GM21515 (cell line): ENCODE data around the gene ENOSF1.

Experiments
- ATAC-seq: cut with Tn5 transposase; IDR thresholded peaks from one replicate; pipeline ENCODE4 v1.9.1; 2021; ENCODE audit not compliant: unreplicated experiment

ENOSF1 gene

DNA sequence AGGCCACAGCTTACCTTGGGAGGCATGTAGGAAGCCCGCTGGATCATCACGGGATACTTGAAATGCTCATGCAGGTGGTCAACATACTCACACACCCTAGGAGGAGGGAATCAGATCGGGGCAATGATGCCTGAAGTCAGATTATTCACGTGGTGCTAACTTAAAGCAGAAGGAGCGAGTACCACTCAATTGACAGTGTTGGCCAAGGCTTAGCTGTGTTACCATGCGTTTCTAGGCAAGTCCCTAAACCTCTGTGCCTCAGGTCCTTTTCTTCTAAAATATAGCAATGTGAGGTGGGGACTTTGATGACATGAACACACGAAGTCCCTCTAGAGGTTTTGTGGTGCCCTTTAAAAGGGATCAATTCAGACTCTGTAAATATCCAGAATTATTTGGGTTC lies 37.1 kb downstream of the ENOSF1 start:
- ATAC-seq: no peak

DNA sequence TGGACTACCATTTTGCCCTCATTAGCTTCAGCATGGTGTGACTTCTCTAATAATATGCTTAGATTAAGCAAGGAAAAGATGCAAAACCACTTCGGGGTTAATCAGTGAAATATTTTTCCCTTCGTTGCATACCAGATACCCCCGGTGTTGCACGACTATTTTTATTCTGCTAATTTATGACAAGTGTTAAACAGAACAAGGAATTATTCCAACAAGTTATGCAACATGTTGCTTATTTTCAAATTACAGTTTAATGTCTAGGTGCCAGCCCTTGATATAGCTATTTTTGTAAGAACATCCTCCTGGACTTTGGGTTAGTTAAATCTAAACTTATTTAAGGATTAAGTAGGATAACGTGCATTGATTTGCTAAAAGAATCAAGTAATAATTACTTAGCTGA lies 38.7 kb downstream of the ENOSF1 start:
- no peak for ATAC-seq

DNA sequence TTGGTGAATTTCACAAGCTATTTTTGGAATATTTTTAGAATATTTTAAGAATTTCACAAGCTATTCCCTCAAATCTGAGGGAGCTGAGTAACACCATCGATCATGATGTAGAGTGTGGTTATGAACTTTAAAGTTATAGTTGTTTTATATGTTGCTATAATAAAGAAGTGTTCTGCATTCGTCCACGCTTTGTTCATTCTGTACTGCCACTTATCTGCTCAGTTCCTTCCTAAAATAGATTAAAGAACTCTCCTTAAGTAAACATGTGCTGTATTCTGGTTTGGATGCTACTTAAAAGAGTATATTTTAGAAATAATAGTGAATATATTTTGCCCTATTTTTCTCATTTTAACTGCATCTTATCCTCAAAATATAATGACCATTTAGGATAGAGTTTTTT lies 39.1 kb downstream of the ENOSF1 start:
- ATAC-seq: no peak

DNA sequence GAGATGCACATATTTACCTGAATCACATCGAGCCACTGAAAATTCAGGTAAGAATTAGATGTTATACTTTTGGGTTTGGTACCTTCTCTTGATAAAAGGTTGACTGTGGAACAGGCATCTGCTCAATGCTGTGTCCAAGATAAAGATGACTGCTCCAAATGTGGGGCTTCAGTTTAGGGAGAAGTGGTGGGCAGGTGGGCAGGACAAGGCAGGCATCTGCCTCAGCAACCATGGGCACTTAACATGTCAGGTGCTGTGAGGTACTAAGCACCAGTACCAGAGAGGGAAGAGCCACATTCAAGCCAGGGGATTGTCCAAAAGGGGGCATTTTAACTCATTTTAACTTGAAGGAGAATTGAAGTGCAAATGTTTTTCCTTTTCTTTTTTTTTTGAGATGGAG lies 41.0 kb downstream of the ENOSF1 start:
- no peak for ATAC-seq

DNA sequence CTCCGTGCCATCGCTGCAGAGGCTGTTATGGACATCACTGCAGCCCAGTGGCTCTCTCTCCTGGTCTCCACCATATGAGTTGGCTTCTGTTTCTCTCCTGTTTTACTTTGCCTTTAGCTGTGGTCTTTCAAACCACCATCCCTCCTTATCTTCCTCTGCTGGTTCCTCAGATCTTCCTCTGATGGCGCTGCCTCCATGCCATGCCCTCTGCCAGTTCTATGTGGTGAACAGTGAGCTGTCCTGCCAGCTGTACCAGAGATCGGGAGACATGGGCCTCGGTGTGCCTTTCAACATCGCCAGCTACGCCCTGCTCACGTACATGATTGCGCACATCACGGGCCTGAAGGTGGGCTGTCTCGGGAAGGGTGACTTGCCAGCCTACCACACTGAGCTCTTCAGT lies 41.9 kb downstream of the ENOSF1 start:
- ATAC-seq: no peak

DNA sequence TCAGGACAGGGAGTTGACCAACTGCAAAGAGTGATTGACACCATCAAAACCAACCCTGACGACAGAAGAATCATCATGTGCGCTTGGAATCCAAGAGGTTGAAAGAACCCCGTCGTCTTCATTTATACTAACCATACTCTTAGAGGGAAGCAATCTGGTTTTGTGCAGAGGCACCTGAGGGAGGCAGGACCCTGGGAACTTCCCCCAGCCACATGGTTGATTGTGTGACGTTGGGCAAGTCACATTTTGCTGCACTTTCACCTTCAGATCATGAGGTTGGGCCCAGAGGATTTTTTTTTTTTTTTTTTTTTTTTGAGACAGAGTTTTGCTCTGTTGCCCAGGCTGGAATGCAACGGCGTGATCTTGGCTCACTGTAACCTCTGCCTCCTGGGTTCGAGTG lies 43.4 kb downstream of the ENOSF1 start:
- ATAC-seq: no peak

DNA sequence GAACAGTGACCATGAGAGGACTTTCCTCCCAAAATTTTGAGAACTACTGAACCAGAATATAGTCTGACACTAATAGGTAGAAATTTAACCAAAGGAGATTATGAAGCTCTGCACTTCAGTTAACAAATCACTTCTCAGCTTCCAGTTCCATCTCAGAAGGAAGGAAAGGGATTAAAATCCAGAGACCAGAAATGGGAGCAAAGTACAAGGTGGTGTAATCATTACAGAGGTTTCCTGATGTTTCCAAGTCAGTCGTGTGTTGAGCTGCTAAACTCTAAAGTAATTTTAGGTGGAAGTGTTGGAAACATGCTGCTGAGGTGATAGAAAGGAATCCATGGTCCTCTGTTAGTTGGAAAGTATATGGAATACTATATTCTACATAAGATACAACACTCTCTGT lies 44.2 kb downstream of the ENOSF1 start:
- ATAC-seq: no peak

DNA sequence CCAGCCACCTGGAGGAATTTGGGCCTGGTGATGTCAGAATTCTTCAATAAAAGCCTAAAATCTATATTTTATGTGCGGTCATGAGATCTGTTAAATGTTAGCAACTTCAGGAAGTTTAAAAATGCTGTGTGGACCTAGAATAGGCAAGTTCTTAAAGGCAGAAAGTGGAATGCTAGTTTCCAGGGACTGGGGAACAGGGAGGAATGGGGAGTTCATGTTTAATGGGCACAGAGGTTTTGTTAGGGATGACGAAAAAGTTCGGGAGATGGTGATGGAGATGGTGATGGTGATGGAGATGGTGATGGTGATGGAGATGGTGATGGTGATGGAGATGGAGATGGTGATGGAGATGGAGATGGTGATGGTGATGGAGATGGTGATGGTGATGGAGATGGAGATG lies 45.8 kb downstream of the ENOSF1 start:
- ATAC-seq: no peak

DNA sequence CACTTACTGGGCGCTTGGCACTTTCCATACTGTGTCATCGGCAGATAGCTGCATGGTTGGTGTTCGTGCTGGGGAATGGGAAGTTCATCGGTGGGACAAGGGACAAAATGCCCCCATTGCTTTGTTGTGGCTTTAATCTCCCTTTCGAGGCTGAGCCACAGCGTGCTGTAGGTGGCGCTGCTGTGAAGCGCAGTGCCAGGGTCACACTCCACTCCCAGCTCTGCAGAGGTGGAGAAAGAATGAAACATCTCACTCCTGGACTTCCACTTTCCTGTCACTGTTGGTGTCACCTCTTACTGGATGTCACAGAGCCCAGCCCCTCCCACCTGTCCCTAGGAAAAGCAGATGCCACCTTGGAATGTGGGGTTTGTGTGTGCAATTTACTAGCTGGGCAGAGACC lies 46.3 kb downstream of the ENOSF1 start:
- no peak for ATAC-seq

DNA sequence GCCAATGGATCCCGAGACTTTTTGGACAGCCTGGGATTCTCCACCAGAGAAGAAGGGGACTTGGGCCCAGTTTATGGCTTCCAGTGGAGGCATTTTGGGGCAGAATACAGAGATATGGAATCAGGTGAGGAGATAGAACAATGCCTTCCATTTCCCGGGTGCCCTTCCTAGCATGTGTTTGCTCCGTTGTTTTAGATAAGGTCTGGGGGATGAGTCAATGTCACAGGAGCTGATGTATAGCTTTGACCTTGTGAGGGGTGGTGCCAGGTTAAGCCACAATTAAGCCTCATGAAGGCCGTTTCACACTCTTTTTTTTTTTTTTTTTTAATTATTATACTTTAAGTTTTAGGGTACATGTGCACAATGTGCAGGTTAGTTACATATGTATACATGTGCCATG lies 50.2 kb downstream of the ENOSF1 start:
- ATAC-seq: no peak

DNA sequence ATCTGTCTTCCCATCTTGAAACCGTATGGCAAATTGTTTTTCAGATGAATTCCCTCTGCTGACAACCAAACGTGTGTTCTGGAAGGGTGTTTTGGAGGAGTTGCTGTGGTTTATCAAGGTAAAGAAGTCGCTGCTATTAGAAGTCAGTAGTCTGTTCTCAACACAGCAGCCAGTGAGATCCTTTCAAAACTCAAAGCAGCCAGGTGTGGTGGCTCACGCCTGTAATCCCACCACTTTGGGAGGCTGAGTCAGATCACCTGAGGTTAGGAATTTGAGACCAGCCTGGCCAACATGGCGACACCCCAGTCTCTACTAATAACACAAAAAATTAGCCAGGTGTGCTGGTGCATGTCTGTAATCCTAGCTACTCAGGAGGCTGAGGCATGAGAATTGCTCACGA lies 52.8 kb downstream of the ENOSF1 start:
- no peak for ATAC-seq

DNA sequence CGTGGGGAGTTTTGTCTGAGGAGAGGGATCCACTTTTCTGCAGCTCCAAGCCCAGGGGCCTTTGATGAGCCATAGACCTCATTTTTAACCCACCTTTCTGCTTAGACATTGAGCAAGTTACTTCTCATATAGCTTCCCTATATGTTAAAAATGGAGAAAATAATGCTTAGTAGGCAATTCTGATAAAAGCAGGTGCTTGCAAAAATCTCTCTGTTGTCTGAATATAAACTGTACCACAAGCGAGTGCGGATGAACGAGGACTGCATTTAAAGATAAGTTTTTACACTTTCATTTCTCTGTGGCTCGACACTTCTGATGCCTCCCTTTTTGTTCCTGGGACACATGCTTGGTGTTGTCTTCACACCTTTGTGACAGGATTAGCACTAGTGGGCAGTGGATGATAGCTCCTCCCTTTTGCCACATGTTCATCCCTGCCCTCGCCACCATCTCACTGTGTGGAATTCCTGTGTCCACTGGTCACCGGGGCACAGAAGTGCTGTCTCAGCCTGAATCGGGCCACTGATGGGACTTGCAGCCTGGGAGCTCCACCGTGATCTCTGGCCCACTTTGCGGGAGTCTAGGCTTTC lies 53.4 kb downstream of the ENOSF1 start:
- no peak for ATAC-seq

DNA sequence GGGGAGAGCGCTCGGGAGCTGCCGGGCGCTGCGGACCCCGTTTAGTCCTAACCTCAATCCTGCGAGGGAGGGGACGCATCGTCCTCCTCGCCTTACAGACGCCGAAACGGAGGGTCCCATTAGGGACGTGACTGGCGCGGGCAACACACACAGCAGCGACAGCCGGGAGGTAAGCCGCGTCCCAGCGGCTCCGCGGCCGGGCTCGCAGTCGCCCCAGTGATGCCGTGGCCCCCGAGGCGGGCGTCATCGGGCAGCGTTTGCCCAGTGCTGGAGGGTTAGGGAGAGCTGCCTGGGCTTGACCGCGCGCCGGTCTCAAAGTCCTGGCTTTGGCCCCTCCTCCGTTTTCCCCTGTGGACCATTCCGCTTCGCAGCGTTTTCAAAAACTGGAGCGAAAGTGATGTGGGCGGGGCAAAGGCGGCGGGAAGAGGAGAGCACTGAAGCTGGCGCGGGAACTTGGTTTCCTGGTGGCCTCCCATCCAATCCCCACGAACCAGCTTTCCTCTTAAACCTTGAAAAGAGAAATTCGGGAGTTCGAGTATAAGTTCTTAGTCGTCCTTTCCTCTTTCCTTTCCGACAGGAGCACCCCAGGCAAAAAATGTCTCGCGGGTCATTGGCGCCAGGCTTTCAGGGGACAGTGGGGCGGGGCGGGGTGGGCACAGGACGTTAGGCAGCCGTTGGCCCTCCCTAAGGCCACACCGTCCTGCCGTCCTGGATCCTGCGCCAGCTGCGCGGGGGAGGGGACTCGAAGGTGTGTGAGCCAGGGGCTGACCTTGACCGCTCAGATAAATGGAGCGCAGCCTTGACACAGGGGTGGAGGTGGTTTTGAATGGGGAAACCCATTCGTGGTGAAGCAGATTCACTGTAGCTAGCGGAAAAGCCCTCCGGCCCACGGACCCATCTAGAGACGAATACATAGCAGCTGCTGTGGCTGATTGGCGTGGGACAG lies 54.2 kb downstream of the ENOSF1 start:
- peak; percentile 57 for ATAC-seq

DNA sequence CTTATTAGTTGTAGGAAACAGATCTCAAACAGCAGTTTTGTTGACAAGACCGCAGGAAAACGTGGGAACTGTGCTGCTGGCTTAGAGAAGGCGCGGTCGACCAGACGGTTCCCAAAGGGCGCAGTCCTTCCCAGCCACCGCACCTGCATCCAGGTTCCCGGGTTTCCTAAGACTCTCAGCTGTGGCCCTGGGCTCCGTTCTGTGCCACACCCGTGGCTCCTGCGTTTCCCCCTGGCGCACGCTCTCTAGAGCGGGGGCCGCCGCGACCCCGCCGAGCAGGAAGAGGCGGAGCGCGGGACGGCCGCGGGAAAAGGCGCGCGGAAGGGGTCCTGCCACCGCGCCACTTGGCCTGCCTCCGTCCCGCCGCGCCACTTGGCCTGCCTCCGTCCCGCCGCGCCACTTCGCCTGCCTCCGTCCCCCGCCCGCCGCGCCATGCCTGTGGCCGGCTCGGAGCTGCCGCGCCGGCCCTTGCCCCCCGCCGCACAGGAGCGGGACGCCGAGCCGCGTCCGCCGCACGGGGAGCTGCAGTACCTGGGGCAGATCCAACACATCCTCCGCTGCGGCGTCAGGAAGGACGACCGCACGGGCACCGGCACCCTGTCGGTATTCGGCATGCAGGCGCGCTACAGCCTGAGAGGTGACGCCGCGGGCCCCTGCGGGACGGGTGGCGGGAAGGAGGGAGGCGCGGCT lies 55.0 kb downstream of the ENOSF1 start, which contains the start of gene TYMS:
TYMS (plus strand) TSS at position 343 of the 690 bp plus-strand sequence; CDS start at position 433, 90 bp downstream.
- ATAC-seq: peak; percentile 46

DNA sequence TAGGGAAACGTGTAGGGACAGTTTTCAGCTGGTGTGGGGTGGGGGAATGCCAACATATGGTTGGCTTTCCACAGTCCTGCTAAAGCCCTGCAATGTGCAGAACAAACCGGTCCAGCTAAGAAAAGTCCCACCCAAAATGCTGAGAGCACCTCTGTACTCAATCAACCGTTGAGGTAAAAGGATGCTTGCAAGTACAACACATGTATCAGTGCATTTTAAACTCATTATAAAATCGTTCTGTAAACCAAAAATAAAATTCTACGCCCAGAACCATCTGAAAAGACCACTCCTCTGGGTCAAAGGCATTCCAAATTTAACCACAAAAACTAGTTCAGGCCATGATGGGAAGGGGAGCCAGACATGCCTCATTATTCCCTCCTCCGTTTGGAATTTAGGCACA lies 57.0 kb downstream of the ENOSF1 start:
- ATAC-seq: no peak

DNA sequence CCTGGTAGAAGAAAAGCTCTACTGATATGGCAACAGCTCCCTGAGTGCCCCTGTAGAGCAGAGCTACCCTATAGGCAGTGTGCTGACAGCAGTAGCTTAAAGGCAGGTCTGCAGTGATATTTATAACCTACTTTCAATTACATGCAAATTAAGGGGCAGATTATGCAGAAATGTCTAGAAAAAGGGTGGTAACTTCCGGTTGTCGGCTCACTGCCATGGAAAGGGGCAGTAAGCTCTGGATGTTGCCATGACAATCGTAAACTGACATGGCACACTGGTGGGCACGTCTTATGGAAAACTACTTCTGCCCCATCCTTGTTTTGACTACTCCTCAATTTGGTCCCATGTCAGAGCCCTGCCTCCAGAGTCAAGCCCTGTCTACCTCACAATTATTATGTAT lies 57.8 kb downstream of the ENOSF1 start:
- no peak for ATAC-seq

DNA sequence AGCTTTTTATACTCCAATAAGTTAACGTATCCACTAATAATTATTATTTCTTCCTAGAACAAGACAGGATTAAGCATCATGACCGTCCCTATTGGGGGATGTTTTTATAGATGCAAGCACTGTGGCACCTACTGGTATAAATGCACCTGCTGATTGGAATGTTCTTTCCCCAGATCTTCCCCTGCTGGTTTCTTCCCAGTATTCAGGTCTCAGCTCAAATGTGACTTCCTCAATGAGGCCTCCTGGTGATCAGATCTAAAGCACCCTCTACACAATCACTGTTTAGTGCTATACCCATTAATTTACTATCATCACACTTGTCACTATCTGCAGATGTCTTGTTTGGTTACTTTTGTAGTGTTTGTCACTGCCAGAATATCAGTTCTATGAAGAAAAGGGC lies 58.9 kb downstream of the ENOSF1 start:
- ATAC-seq: no peak

DNA sequence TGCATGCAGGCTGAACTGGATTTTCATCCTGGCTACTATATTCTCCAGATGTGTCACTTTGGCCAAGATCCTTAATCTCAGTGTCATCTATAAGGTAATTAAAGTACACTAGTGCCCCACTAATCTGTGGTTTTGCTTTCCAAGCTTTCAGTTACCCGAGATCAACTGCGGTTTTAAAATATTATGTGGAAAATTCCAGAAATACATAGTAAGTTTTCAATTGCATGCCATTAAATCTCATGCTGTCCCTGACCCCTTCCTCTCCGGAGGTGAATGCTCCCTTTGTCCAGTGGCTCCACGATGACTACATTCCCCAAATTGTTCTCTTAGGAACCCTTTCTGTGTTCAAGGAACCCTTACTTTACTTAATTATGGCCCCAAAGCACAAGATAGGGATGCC lies 60.3 kb downstream of the ENOSF1 start:
- ATAC-seq: no peak

DNA sequence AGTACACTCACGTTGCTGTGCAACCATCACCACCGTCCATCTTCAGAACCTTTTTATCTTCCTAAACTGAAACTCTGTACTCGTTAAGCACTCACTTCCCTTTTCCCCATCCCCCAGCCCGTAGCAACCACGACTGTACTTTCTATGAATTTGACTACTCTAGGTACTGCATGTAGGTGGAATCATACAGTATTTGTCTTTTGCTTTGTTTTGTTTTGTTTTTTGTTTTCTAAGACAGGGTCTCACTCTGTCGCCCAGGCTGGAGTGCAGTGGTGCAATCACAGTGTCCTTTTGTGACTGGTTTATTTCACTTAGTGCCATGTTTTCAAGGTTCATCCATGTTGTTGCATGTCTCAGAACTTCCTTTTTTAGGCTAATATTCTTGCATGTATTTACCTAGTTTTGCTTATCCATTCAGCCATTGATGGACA lies 62.0 kb downstream of the ENOSF1 start:
- peak; percentile 93 for ATAC-seq

DNA sequence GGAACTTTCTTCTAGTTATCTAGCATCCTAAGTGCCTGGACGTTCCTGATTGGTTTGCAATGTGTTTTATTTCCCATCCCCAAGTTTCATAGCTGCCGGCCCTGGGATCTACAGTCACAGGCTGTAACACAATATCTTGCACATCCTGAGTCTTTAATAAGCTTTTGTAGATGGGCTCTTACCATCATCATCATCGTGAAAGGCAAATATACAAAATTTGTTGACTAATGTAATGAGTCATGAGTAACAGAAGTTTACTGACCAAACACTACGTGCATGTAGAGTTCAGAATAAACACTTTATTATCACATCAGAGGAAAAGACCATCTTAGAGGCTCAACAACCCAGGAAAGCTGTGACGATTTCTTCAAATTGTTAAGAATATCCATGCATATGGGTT lies 63.1 kb downstream of the ENOSF1 start:
- no peak for ATAC-seq

DNA sequence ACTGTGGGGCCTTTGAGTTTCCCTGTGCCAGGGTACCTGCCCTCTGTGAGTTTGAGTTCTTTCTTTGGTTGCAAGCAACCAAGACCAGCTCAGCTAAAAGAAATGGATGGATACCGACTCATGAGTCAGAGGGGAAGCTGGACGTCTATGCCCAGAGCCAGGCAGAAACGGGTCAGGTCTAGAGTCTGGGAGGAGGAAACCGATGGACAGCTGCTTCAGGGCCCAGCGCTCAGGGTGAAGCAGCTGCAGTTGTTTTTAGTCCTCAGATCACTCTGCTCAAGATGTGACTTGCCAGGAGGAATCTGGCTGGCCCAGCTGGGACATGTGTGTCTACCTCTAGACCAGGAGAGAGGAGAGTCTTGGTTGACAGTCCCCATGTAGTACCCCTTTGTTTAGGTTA lies 65.1 kb downstream of the ENOSF1 start:
- ATAC-seq: no peak
